ENCODE results near the gene SLC22A17.

The SLC22A17 gene

GRCh38 chr14:23361763-23362162 lies 9.1 kb upstream of the SLC22A17 start:
- no peak for DNase-seq (ENCODE audit: low spot score)

- DNase-seq (ENCODE audit: low spot score) = no peak
Observed at GRCh38 chr14:23361320-23361719, 8.6 kb upstream of the SLC22A17 start.

GRCh38 chr14:23360496-23360895 lies 7.8 kb upstream of the SLC22A17 start:
- no peak for DNase-seq (ENCODE audit: low spot score)

GRCh38 chr14:23359722-23360447 lies 7.2 kb upstream of the SLC22A17 start:
- no peak for DNase-seq (ENCODE audit: low spot score)

GRCh38 chr14:23359167-23359626 lies 6.5 kb upstream of the SLC22A17 start:
- DNase-seq (ENCODE audit: low spot score) = no peak

- DNase-seq (ENCODE audit: low spot score) = no peak
Observed at GRCh38 chr14:23358553-23359166, 6.0 kb upstream of the SLC22A17 start.

- DNase-seq (ENCODE audit: low spot score) = no peak
Observed at GRCh38 chr14:23358042-23358441, 5.4 kb upstream of the SLC22A17 start.

GRCh38 chr14:23357261-23357660 lies 4.6 kb upstream of the SLC22A17 start:
- DNase-seq (ENCODE audit: low spot score) = no peak

GRCh38 chr14:23356662-23357061 lies 4.0 kb upstream of the SLC22A17 start:
- DNase-seq (ENCODE audit: low spot score) = no peak

- DNase-seq (ENCODE audit: low spot score) = no peak
Observed at GRCh38 chr14:23355871-23356435, 3.3 kb upstream of the SLC22A17 start.

- no peak for DNase-seq (ENCODE audit: low spot score)
Observed at GRCh38 chr14:23354990-23355389, 2.3 kb upstream of the SLC22A17 start.

GRCh38 chr14:23353433-23353780 lies 720 bp upstream of the SLC22A17 start:
- DNase-seq (ENCODE audit: low spot score) = no peak

GRCh38 chr14:23351681-23352505 lies 794 bp downstream of the SLC22A17 start:
- no peak for DNase-seq (ENCODE audit: low spot score)

- no peak for DNase-seq (ENCODE audit: low spot score)
Observed at GRCh38 chr14:23349156-23349845, 3.4 kb downstream of the SLC22A17 start.

- DNase-seq (ENCODE audit: low spot score) = no peak
Observed at GRCh38 chr14:23348297-23348655, 4.4 kb downstream of the SLC22A17 start.

- no peak for DNase-seq (ENCODE audit: low spot score)
Observed at GRCh38 chr14:23347406-23348296, 5.0 kb downstream of the SLC22A17 start.

- no peak for DNase-seq (ENCODE audit: low spot score)
Observed at GRCh38 chr14:23346693-23347405, 5.8 kb downstream of the SLC22A17 start.

GRCh38 chr14:23345987-23346692 lies 6.5 kb downstream of the SLC22A17 start:
- DNase-seq (ENCODE audit: low spot score) = no peak

GRCh38 chr14:23344481-23344880 lies 8.2 kb downstream of the SLC22A17 start:
- DNase-seq (ENCODE audit: low spot score) = no peak
